ENCODE data around the gene FAM124A.

Gene FAM124A

GRCh38 chr13:51258612-51259548 lies 36.7 kb downstream of the FAM124A start:
- Histone ChIP-seq H3K9me3 (ENCODE audit: control insufficient read depth, insufficient read depth, low read length) (no peaks in the 10 kb centered on the region), H3K4me1 (ENCODE audit: insufficient read depth, low read length) (peaks cover 33% of the 10 kb centered on the region), H3K36me3 (ENCODE audit: insufficient read depth, low read length) (peaks cover 15% of the 10 kb centered on the region), H3K9ac (ENCODE audit: low read depth, low read length) (no peak overlapping the region)

- Histone ChIP-seq H3K4me1 (ENCODE audit: insufficient read depth, low read length) (peaks cover 31% of the 10 kb centered on the region), H3K9ac (ENCODE audit: low read depth, low read length) (no peak overlapping the region), H3K36me3 (ENCODE audit: insufficient read depth, low read length) (peaks cover 12% of the 10 kb centered on the region), H3K9me3 (ENCODE audit: control insufficient read depth, insufficient read depth, low read length) (no peaks in the 10 kb centered on the region)
Observed at GRCh38 chr13:51260154-51260553, 38.0 kb downstream of the FAM124A start.

- H3K36me3 ChIP-seq (ENCODE audit: insufficient read depth, low read length), result peaks cover 12% of the 10 kb centered on the region
Observed at GRCh38 chr13:51261610-51262249, 39.5 kb downstream of the FAM124A start.

GRCh38 chr13:51262501-51263211 lies 40.5 kb downstream of the FAM124A start:
- no peak overlapping the region for H3K9ac ChIP-seq (ENCODE audit: low read depth, low read length)
- peaks cover 9% of the 10 kb centered on the region; the same call in 1 of the 2 replicates for H3K36me3 ChIP-seq (ENCODE audit: insufficient read depth, low read length)

More at GRCh38 chr13:51261610-51262249, 39.5 kb downstream of the FAM124A start:
- Histone ChIP-seq H3K9me3 (ENCODE audit: control insufficient read depth, insufficient read depth, low read length) (no peaks in the 10 kb centered on the region), H3K9ac (ENCODE audit: low read depth, low read length) (no peak overlapping the region), H3K4me1 (ENCODE audit: insufficient read depth, low read length) (peaks cover 25% of the 10 kb centered on the region)

GRCh38 chr13:51266642-51267041 lies 44.4 kb downstream of the FAM124A start:
- H3K4me1 ChIP-seq (ENCODE audit: insufficient read depth, low read length), result peaks cover 31% of the 10 kb centered on the region
- no peak overlapping the region for H3K9ac ChIP-seq (ENCODE audit: low read depth, low read length)
- no peaks in the 10 kb centered on the region for H3K9me3 ChIP-seq (ENCODE audit: control insufficient read depth, insufficient read depth, low read length)
- H3K36me3 ChIP-seq (ENCODE audit: insufficient read depth, low read length), result peaks cover 2% of the 10 kb centered on the region; the same call in 1 of the 2 replicates

More at GRCh38 chr13:51262501-51263211, 40.5 kb downstream of the FAM124A start:
- Histone ChIP-seq H3K9me3 (ENCODE audit: control insufficient read depth, insufficient read depth, low read length) (no peaks in the 10 kb centered on the region), H3K4me1 (ENCODE audit: insufficient read depth, low read length) (peaks cover 25% of the 10 kb centered on the region)

GRCh38 chr13:51267622-51268021 lies 45.4 kb downstream of the FAM124A start:
- H3K9me3 ChIP-seq (ENCODE audit: control insufficient read depth, insufficient read depth, low read length), result no peaks in the 10 kb centered on the region
- H3K4me1 ChIP-seq (ENCODE audit: insufficient read depth, low read length), result peaks cover 23% of the 10 kb centered on the region
- no peak overlapping the region for H3K9ac ChIP-seq (ENCODE audit: low read depth, low read length)
- H3K36me3 ChIP-seq (ENCODE audit: insufficient read depth, low read length), result peaks cover 4% of the 10 kb centered on the region; the same call in 1 of the 2 replicates

- Histone ChIP-seq H3K9ac (ENCODE audit: low read depth, low read length) (no peak overlapping the region), H3K4me1 (ENCODE audit: insufficient read depth, low read length) (peaks cover 21% of the 10 kb centered on the region; the same call in 1 of the 2 replicates), H3K36me3 (ENCODE audit: insufficient read depth, low read length) (peaks cover 4% of the 10 kb centered on the region; the same call in 1 of the 2 replicates), H3K9me3 (ENCODE audit: control insufficient read depth, insufficient read depth, low read length) (no peaks in the 10 kb centered on the region)
Observed at GRCh38 chr13:51269039-51269438, 46.8 kb downstream of the FAM124A start.

GRCh38 chr13:51270623-51271415 lies 48.6 kb downstream of the FAM124A start:
- Histone ChIP-seq H3K36me3 (ENCODE audit: insufficient read depth, low read length) (peaks cover 4% of the 10 kb centered on the region; the same call in 1 of the 2 replicates), H3K9ac (ENCODE audit: low read depth, low read length) (no peak overlapping the region), H3K4me1 (ENCODE audit: insufficient read depth, low read length) (peaks cover 21% of the 10 kb centered on the region; the same call in 1 of the 2 replicates), H3K9me3 (ENCODE audit: control insufficient read depth, insufficient read depth, low read length) (no peaks in the 10 kb centered on the region)

DNA sequence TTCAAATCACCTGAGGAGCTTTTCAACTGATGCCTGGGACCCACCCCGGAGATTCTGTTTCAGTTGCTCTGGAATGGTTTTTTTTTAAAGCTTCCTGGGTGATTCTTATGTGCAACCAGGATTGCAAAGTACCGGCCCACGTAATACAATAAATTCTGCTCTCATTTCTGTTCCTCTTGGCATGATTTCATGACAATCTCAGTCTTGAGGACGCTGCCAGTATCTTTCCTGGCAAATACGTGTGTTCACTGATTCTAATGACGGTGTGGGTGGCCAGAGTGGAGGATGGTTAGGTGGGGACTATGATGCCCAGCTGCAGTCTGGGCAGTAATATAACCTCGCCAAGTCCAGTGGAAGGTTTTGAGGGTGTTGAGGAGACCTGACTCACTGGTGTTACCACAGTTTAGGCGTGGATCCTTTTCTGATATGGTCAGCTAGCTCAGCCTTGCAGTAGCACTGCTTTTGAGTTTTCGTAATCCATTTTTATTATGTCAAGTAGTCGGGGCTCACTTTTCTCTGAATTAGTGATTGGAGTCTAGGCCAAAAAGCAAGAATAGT lies 49.4 kb downstream of the FAM124A start:
- Histone ChIP-seq H3K9ac (ENCODE audit: low read depth, low read length) (no peak overlapping the region), H3K36me3 (ENCODE audit: insufficient read depth, low read length) (peaks cover 4% of the 10 kb centered on the region; the same call in 1 of the 2 replicates), H3K9me3 (ENCODE audit: control insufficient read depth, insufficient read depth, low read length) (no peaks in the 10 kb centered on the region), H3K4me1 (ENCODE audit: insufficient read depth, low read length) (peaks cover 21% of the 10 kb centered on the region; the same call in 1 of the 2 replicates)

DNA sequence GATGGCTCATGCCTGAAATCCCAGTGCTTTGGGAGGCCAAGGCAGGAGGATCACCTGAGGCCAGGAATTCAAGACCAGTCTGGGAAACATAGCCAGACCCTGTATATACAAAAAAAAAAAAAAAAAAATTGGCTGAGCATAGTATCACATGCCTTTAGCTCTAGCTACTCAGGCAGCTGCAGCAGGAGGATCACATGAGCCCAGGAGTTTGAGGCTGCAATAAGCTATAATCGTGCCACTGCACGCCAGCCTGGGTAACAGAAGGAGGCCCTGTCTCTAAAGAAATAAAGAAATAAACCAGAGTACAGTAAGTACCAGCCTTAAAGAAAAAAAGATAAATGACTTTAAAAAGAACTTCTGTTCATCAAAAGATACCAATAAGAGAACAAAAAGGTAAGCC lies 52.9 kb downstream of the FAM124A start:
- Histone ChIP-seq H3K36me3 (ENCODE audit: insufficient read depth, low read length) (peaks cover 8% of the 10 kb centered on the region), H3K9ac (ENCODE audit: low read depth, low read length) (no peak overlapping the region), H3K4me1 (ENCODE audit: insufficient read depth, low read length) (peaks cover 13% of the 10 kb centered on the region; the same call in 1 of the 2 replicates), H3K9me3 (ENCODE audit: control insufficient read depth, insufficient read depth, low read length) (no peaks in the 10 kb centered on the region)

GRCh38 chr13:51276636-51277035 lies 54.4 kb downstream of the FAM124A start:
- H3K36me3 ChIP-seq (ENCODE audit: insufficient read depth, low read length), result peaks cover 12% of the 10 kb centered on the region
- H3K4me1 ChIP-seq (ENCODE audit: insufficient read depth, low read length), result peaks cover 3% of the 10 kb centered on the region; the same call in 1 of the 2 replicates
- no peaks in the 10 kb centered on the region for H3K9me3 ChIP-seq (ENCODE audit: control insufficient read depth, insufficient read depth, low read length)
- H3K9ac ChIP-seq (ENCODE audit: low read depth, low read length), result no peak overlapping the region

DNA sequence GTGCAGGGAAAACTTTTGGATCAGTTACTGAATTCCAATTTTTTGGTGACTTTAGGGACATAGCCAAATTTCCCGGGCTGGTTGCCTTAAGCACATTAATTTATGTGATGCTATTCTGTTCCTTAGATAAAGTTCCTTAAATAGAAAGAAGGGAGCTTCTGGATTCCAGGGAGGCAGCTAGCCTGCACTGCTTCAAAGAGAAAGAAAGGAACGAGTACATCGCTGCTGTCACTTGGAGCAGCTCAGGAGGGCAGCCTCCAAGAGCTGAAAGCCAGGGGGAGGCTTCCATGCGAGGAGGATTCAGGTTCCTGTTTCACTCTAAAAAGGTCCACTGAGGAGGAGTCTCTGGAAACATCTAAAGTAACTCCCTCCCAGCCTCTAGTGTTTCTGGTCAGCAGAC lies 55.7 kb downstream of the FAM124A start:
- H3K4me1 ChIP-seq (ENCODE audit: insufficient read depth, low read length), result peaks cover 3% of the 10 kb centered on the region; the same call in 1 of the 2 replicates
- H3K9ac ChIP-seq (ENCODE audit: low read depth, low read length), result no peak overlapping the region
- peaks cover 13% of the 10 kb centered on the region for H3K36me3 ChIP-seq (ENCODE audit: insufficient read depth, low read length)
- H3K9me3 ChIP-seq (ENCODE audit: control insufficient read depth, insufficient read depth, low read length), result no peaks in the 10 kb centered on the region

DNA sequence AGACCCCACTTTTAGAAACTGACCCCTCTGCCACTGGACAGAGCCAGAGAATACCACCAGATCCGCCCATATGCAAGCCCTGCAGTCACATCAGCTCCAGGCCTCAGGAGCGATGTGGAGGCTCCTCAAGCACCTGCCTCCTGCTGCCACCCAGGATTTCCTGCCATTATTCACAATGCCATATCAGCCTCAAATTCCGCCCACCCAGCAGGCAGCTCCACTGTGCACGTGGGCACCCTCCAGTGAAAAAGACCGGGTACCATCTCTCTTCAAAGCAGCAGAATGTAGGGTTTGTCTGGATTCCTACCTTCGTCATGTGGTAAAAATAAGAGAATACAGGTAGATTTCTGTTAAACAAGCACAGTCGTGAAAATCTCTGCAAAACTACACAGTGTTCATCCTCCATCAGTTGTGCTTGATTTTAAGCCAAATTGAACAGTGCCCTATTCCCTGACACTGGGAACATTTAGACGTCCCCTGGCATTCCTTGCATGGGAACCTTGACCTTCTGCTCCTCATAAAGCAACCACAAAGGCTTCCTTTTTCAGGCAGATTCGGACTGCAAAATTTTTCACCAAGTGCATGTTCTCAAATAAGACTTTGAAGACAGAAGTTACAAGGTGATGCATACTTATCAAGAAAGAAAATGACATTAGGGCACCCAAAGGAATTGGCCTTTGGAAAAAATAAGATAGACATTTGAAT lies 56.4 kb downstream of the FAM124A start:
- H3K4me1 ChIP-seq (ENCODE audit: insufficient read depth, low read length), result peaks cover 3% of the 10 kb centered on the region; the same call in 1 of the 2 replicates
- H3K36me3 ChIP-seq (ENCODE audit: insufficient read depth, low read length), result peaks cover 13% of the 10 kb centered on the region
- no peak overlapping the region for H3K9ac ChIP-seq (ENCODE audit: low read depth, low read length)

More for the DNA sequence above, 56.4 kb downstream of the FAM124A start:
- no peaks in the 10 kb centered on the region for H3K9me3 ChIP-seq (ENCODE audit: control insufficient read depth, insufficient read depth, low read length)

All from ES-I3 (cell line).